NCI-H146 treated with DMSO at 0.1 percent for 48 hours (cell line): ENCODE results near the gene ATOSA.

Experiments used
- DNase-seq: peaks from one replicate; lab custom pipeline; 2025; ENCODE audit not compliant: unreplicated experiment; lab: John Stamatoyannopoulos, UW

ATOSA gene

DNA sequence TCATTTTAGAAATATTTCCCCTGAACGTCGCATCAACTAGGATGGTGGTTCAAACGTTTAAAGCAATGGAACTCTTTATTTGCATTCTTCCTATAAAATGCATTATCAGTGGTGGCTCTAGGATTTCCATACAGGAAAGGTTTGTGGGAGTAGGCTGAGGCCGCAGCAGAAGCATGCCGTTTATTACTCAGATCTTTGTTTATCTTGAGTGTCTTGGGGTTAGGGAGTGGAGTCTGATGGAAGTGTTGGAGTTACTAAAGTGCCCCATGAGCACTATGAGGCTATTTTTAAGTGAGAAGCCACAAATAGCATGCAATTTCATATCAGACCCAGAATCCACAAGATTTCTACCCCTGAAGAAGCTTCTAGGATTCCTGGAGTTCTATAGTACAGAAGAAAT, 26.2 kb downstream of the ATOSA start:
- no peak for DNase-seq

DNA sequence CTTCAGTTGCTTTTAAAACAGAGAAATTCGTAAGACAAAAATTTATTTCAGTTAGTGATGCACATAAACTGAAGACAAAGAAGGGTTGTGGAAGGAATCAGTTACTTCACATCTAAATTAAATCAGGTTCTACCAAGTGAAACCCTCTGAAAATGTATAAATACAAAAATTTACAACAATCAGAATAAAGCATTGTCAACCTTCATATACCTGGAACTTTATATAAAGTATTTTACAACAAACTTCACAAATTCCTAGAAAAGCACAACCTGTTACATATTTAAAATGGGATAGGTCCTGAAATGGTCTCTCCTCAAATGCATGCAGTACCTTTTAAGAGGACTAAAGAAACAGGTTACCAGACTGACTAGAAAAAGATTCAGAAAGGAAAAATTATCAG, 26.9 kb downstream of the ATOSA start:
- no peak for DNase-seq

DNA sequence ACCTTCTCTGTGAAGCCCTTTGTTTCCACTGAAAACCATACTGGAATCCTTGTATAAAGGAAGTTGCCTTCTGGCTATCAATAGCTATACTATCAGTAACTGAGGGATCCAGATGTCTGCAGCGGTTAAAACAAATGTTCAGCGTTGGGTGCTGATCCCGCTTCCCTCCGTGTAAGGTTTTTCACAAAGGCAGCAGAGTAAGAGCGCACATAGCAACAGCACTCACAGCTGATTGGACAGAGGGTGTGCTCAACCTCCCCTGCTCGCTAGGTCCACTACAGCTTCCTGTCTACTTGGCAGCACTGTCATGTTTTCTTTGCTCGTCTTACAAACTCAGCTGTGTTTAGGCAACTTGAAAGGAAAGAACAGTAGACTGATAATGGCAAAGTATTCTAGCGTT, 27.3 kb downstream of the ATOSA start:
- DNase-seq, result peak; percentile 46

DNA sequence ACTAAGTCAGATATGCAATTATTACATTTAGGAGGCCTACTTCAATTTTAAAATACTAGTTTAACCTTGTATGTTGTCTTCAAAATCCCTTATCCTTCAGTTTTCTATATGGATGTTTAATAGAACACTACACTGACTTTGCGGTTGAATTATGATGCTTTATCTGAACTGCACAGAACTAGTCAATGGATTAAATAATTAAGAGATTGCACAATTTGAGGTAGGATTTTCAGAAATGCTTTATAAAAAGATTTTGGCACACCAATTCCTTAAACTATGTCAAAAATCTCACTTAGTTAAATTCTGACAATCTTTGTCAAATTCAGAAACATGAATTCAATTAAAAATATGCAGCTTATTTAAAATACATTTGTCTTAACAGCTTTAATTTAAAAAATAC, 28.1 kb downstream of the ATOSA start:
- no peak for DNase-seq

DNA sequence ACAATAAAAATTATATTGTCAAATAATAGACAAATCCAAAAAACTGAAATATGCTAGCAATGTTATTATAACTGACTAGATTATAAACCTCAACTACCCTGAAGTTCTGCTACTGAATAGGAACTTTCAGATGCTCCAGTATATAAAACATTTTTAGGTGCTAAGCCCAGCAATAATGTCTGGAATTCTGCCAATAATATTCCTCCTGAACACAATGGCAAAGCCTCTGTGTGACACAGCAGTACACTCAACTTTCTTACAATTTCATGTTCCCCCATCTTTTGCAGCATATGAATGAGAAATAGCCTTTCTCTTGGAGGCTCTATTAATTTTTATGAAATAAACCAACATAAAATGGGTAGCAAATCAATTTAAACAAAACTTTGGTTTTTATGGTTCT, 29.5 kb downstream of the ATOSA start:
- DNase-seq, result no peak

DNA sequence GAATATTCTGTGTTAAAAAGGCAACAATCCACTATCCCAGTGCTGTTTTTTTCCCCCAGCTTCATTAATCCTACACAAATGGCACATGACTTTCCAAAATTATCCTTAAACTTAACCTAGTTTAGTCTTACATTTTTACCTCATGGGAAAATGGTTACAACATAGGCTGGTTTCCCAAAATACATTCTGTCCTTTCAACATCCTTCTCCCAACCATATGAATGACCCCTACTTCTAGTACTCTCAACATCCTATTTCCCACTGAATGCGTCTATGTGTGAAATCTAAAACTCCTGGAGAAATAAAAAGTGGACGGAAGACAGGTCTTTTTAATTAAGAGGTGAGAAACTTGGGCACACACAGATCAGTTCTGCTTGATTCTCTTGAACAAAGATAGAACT, 33.3 kb downstream of the ATOSA start:
- no peak for DNase-seq

DNA sequence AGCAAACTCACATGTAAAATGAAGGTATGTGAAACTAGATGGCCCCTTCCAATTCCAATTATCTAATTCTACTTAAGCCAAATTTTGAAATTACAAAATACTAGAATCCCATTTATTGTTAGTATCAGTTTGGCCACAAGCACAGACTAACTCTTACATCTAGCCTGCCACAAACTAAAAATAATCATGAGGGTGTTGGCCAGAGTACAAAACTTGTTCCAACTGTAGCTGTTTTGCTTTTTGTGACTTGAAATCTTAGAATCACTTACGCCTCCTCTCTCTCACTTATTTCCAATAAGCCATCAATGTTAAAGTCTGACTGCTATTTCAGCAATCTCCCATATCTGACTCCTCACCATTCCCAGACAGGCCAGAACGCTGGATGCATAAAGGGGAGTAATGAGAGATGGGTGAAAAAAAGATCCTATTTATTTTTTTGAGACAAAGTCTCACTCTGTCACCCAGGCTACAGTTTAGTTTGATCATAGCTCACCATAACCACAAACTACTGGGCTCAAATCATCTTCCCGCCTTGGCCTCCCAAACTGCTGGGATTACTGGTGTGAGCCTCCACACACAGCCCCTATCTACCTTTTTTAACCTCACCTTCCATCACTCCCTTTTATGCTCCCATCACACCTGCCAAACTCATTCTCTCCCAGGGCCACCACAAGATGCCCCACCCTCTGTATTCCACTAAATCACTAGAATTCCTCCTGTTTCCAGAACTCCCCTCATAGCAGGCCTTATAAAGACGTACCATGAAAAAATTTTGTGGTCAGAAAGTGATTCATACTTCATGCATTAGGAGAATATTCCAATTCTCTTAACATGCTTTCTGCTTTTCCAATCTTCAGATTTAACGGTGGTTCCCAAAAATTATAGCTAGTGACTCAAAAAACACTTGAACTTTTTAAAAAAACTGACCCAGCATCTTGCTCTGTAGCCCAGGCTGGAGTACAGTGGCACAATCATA, 36.5 kb downstream of the ATOSA start:
- DNase-seq, result no peak

DNA sequence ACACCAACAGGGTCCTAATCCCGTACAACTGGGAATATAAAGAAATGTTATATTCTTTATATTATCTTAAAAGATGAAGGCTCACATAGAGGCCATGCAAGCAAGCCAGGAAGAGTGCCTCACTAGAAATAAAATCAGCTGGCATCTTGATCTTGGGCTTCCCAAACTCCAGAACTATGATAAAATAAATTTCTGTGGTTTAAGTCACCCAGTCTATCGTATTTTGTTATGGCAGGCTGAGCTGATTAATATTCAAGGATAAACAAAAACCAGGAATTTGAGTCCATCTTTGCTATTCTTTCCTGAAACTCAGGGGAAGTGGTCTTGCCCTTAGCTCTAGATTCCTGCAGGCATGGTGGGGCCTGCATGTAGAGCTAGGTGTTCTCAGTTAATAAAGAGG, 42.7 kb downstream of the ATOSA start:
- DNase-seq, result no peak

DNA sequence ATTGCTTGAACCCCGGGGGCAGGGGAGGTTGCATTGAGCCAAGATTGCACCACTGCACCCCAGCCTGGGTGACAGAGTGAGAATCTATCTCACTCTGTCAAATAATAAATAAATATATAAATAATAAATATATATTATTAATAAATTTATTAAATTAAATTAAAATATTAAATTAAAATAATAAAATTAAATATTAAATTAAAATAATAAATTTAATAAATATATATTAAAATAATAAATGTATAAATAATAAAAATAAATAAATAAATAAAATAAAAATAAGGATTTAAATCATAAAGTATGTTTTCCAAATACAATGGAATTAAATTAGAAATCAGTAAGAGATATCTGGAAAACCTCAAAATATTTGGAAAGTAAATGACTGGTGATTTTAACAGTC, 43.3 kb downstream of the ATOSA start:
- DNase-seq, result no peak
